K562 (cell line): ENCODE data around the gene WDR64. TPM values are rescaled to one million over a fixed set of nuclear protein-coding genes. Genes with fewer than 3 reads are reported as not detected.

Experiments used
- ETS1 ChIP-seq: conservative IDR thresholded peaks from 2 replicates; pipeline ENCODE4 v1.6.1; 2011; ENCODE audit warnings: low read depth, mild to moderate bottlenecking, low read length; ENCODE audit not compliant: control insufficient read depth
- FOXK2 ChIP-seq, 2 experiments: fragments of 450-650 bp; IDR thresholded peaks in 1 of 2; conservative IDR thresholded peaks in 1 of 2; 2 replicates each; pipeline ENCODE4 v1.6.1; 2016; ENCODE audit warnings: low read depth in 2 of 2, mild to moderate bottlenecking in 1 of 2
- HBP1 ChIP-seq: fragments of 450-650 bp; formaldehyde crosslinking; IDR thresholded peaks from 2 replicates; pipeline ENCODE4 v1.4.0; 2022; ENCODE audit warnings: missing genetic modification characterization
- KLF6 ChIP-seq: fragments of 250-450 bp; sonication (Bioruptor Pico); IDR thresholded peaks from 2 replicates; pipeline ENCODE4 v1.4.0; 2020; ENCODE audit warnings: mild to moderate bottlenecking, moderate library complexity, borderline replicate concordance
- PTTG1 ChIP-seq: fragments of 450-650 bp; IDR thresholded peaks from 2 replicates; pipeline ENCODE4 v1.6.1; 2016; ENCODE audit warnings: low read depth, mild to moderate bottlenecking, missing genetic modification characterization, missing compliant biosample characterization
- polyA plus RNA-seq, 8 experiments: library from polyadenylated mRNA; depleted of rRNA in 4 of 8; stranded (reverse) in 5 of 8; unstranded in 3 of 8; fragments of >200 nt; fragmentation: Nextera tagmentation in 2 of 8; fragmentation: Illumina TruSeq in 1 of 8; extraction: Ambion mirVana in 2 of 8; extraction: Trizol in 1 of 8; gene quantifications; 2 replicates each; pipeline versions ENCODE4 v1.2.1 to v1.2.3, GENCODE V29; 2011 to 2014; ENCODE audit warnings: inconsistent platforms in 1 of 8, missing spikeins in 1 of 8
- total RNA-seq, 7 experiments: library from RNA; depleted of rRNA in 6 of 7; stranded (reverse); fragments of >200 nt in 6 of 7; fragmentation: Illumina TruSeq in 2 of 7; extraction: Trizol in 2 of 7; gene quantifications; 2 replicates each; pipeline versions ENCODE4 v1.2.1 to v1.2.3, GENCODE V29; 2011 to 2021; ENCODE audit warnings: low replicate concordance in 1 of 7
- TF ChIP-seq, protein P1 (sequence below), 2 experiments: fragments of 450-650 bp; IDR thresholded peaks; 2 replicates each; pipeline ENCODE4 v1.6.1; 2018; ENCODE audit warnings: mild to moderate bottlenecking in 2 of 2, low read depth in 1 of 2; ENCODE audit not compliant: partially characterized antibody in 2 of 2
- TF ChIP-seq, protein P2 (sequence below): fragments of 250-450 bp; sonication (Bioruptor Pico); IDR thresholded peaks from 2 replicates; pipeline ENCODE4 v1.9.0; 2021; ENCODE audit warnings: mild to moderate bottlenecking, inconsistent platforms
- TF ChIP-seq, protein P3 (sequence below), 2 experiments: fragments of 450-650 bp; IDR thresholded peaks; 2 replicates each; pipeline ENCODE4 v1.6.1; 2016; ENCODE audit warnings: mild to moderate bottlenecking in 2 of 2, borderline replicate concordance in 1 of 2, low read depth in 1 of 2, moderate library complexity in 1 of 2

The WDR64 gene
- total and polyA plus RNA-seq, 9 of the 15 experiments (the other 6 are each of a cell fraction or from before 2014, with no cell fraction given): 0.06 to 0.29 (median 0.19) TPM; not detected in 5

DNA sequence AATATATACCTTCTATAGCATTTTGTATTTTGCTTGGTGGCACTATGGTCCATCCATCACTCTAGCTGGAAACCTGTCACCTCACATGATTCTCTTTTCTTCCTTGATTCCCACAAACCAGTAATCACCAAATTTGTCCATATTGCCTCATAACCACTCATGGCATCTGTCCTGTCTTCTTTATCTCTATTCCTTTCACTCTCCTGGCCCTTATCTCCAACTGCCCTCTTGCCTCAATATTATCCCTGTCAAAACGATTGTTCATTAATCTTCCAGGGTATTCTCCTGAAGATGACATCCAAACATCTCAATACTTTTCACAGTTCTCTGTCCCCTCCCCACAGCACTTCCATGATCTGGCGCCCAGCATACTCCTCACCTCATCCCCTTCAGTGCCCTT, 46.1 kb downstream of the WDR64 start (continued):
- TF ChIP-seq, protein P1, sequence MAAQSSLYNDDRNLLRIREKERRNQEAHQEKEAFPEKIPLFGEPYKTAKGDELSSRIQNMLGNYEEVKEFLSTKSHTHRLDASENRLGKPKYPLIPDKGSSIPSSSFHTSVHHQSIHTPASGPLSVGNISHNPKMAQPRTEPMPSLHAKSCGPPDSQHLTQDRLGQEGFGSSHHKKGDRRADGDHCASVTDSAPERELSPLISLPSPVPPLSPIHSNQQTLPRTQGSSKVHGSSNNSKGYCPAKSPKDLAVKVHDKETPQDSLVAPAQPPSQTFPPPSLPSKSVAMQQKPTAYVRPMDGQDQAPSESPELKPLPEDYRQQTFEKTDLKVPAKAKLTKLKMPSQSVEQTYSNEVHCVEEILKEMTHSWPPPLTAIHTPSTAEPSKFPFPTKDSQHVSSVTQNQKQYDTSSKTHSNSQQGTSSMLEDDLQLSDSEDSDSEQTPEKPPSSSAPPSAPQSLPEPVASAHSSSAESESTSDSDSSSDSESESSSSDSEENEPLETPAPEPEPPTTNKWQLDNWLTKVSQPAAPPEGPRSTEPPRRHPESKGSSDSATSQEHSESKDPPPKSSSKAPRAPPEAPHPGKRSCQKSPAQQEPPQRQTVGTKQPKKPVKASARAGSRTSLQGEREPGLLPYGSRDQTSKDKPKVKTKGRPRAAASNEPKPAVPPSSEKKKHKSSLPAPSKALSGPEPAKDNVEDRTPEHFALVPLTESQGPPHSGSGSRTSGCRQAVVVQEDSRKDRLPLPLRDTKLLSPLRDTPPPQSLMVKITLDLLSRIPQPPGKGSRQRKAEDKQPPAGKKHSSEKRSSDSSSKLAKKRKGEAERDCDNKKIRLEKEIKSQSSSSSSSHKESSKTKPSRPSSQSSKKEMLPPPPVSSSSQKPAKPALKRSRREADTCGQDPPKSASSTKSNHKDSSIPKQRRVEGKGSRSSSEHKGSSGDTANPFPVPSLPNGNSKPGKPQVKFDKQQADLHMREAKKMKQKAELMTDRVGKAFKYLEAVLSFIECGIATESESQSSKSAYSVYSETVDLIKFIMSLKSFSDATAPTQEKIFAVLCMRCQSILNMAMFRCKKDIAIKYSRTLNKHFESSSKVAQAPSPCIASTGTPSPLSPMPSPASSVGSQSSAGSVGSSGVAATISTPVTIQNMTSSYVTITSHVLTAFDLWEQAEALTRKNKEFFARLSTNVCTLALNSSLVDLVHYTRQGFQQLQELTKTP (IDR thresholded peaks at IDR 0.05; ENCODE audit: low read depth in 1 of 2, partially characterized antibody in 2 of 2): peak in 1 of 2 experiments; percentile 76
- TF ChIP-seq, protein P2, sequence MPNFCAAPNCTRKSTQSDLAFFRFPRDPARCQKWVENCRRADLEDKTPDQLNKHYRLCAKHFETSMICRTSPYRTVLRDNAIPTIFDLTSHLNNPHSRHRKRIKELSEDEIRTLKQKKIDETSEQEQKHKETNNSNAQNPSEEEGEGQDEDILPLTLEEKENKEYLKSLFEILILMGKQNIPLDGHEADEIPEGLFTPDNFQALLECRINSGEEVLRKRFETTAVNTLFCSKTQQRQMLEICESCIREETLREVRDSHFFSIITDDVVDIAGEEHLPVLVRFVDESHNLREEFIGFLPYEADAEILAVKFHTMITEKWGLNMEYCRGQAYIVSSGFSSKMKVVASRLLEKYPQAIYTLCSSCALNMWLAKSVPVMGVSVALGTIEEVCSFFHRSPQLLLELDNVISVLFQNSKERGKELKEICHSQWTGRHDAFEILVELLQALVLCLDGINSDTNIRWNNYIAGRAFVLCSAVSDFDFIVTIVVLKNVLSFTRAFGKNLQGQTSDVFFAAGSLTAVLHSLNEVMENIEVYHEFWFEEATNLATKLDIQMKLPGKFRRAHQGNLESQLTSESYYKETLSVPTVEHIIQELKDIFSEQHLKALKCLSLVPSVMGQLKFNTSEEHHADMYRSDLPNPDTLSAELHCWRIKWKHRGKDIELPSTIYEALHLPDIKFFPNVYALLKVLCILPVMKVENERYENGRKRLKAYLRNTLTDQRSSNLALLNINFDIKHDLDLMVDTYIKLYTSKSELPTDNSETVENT (CRISPR knock-in tag): no peak
- TF ChIP-seq FOXK2 (conservative IDR thresholded peaks at IDR 0.05 in 1 of 2, IDR thresholded peaks at IDR 0.05 in 1 of 2; ENCODE audit: low read depth in 2 of 2) (peak; percentile 37 to 47; a peak in 1 of 4 replicates), PTTG1 (tag) (no peak), HBP1 (CRISPR knock-in tag) (peak; percentile 80; the same call in 1 of the 2 replicates), ETS1 (no peak), KLF6 (CRISPR knock-in tag) (peak; percentile 65; the same call in 1 of the 2 replicates)
- TF ChIP-seq, protein P3, sequence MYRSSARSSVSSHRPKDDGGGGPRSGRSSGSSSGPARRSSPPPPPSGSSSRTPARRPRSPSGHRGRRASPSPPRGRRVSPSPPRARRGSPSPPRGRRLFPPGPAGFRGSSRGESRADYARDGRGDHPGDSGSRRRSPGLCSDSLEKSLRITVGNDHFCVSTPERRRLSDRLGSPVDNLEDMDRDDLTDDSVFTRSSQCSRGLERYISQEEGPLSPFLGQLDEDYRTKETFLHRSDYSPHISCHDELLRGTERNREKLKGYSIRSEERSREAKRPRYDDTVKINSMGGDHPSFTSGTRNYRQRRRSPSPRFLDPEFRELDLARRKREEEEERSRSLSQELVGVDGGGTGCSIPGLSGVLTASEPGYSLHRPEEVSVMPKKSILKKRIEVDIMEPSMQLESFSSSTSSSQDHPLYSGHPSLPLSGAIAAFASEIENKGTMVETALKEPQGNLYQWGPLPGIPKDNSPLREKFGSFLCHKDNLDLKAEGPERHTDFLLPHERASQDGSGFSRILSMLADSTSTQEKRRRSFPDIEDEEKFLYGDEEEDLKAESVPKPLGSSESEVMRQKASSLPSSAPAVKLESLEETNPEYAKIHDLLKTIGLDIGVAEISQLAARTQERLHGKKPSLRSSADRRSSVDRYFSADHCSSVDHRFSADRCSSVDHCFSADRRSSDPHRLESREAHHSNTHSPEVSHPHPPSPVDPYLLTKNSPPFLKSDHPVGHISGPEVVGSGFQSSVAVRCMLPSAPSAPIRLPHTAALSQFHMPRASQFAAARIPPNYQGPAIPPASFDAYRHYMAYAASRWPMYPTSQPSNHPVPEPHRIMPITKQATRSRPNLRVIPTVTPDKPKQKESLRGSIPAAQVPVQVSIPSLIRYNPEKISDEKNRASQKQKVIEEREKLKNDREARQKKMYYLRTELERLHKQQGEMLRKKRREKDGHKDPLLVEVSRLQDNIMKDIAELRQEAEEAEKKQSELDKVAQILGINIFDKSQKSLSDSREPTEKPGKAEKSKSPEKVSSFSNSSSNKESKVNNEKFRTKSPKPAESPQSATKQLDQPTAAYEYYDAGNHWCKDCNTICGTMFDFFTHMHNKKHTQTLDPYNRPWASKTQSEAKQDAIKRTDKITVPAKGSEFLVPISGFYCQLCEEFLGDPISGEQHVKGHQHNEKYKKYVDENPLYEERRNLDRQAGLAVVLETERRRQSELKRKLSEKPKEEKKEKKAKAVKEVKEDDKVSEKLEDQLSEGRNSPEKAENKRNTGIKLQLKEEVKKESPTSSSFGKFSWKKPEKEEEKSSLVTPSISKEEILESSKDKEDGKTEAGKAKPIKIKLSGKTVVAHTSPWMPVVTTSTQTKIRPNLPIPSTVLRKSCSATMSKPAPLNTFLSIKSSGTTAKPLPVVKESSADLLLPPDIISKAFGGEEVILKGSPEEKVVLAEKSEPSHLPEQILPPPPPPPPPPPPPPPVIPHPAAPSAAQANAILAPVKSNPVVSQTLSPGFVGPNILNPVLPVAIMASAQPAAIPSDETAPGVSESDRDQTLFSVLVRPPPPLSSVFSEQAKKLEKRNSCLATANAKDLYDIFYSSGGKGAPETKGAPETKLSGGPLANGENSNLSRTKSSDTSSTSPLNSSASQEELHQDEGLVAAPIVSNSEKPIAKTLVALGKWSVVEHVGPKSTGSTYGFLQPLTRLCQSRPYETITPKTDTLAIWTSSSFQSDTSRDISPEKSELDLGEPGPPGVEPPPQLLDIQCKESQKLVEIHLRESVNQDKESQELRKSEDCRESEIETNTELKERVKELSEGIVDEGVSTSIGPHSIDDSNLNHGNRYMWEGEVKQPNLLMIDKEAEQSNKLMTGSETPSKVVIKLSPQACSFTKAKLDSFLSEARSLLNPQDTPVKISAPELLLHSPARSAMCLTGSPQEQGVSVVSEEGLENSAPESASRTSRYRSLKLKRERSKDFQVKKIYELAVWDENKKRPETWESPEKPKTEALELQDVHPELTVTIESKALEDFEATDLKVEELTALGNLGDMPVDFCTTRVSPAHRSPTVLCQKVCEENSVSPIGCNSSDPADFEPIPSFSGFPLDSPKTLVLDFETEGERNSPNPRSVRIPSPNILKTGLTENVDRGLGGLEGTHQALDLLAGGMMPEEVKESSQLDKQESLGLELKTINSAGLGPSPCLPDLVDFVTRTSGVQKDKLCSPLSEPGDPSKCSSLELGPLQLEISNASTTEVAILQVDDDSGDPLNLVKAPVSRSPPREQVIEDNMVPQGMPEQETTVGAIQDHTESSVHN (IDR thresholded peaks at IDR 0.05; ENCODE audit: borderline replicate concordance in 1 of 2, low read depth in 1 of 2): 0 out of 4 replicates have a peak, but pooled peaks of 1 of the 2 experiments have one; percentile 47
